Heart left ventricle (tissue), 16 donors: Measurements from ENCODE around the gene ABCB9. TPM values are rescaled to one million over a fixed set of nuclear protein-coding genes. Genes with fewer than 3 reads are reported as not detected.
"Not testable (repeated sequence)": the region's sequence is repeated elsewhere in the genome, so short reads cannot be mapped to it uniquely, and the experiment has no call there.

Source experiments
- ATAC-seq, 4 donors: fragments of 200-7000 bp; cut with Tn5 transposase; one replicate each; pipeline ENCODE4 v1.9.1; 2020 to 2022; ENCODE audit warnings: moderate library complexity in 4 of 4, mild to moderate bottlenecking in 3 of 4, moderate number of reproducible peaks in 1 of 4
- DNase-seq, 5 donors: peaks; one replicate each; pipeline ENCODE4 v3.0.0-alpha.2; 2020
- H3K27ac ChIP-seq, 12 donors: fragments of 200-600 bp; sonication (generic) in 4 of 12; one replicate each; pipeline versions ENCODE4 v1.5.0 to v1.8.0; 2016 to 2022; ENCODE audit warnings: mild to moderate bottlenecking in 2 of 12
- H3K27me3 ChIP-seq, 9 donors: fragments of 200-600 bp; sonication (generic) in 2 of 9; one replicate each; pipeline versions ENCODE4 v1.5.1 to v1.8.0; 2016 to 2022; ENCODE audit warnings: mild to moderate bottlenecking in 3 of 9
- H3K36me3 ChIP-seq, 9 donors: fragments of 200-600 bp; sonication (generic) in 2 of 9; one replicate each; pipeline versions ENCODE4 v1.5.0 to v1.8.0; 2018 to 2022; ENCODE audit warnings: mild to moderate bottlenecking in 2 of 9
- H3K4me1 ChIP-seq, 12 donors: fragments of 200-600 bp; sonication (generic) in 4 of 12; one replicate each; pipeline versions ENCODE4 v1.5.0 to v1.8.0; 2016 to 2022; ENCODE audit warnings: mild to moderate bottlenecking in 3 of 12
- H3K4me3 ChIP-seq, 12 donors: fragments of 200-600 bp; sonication (generic) in 4 of 12; one replicate each; pipeline versions ENCODE4 v1.5.0 to v1.8.0; 2017 to 2022; ENCODE audit warnings: mild to moderate bottlenecking in 9 of 12, moderate library complexity in 4 of 12
- H3K9me3 ChIP-seq, 12 donors: fragments of 200-600 bp; sonication (generic) in 4 of 12; one replicate each; pipeline versions ENCODE4 v1.5.0 to v1.8.0; 2016 to 2022; ENCODE audit warnings: mild to moderate bottlenecking in 1 of 12
- CTCF ChIP-seq, 12 donors: fragments of 200-600 bp; sonication (generic) in 4 of 12; IDR thresholded peaks; one replicate each; pipeline versions ENCODE4 v1.5.0 to v1.8.0; 2018 to 2022; ENCODE audit warnings: antibody characterized with exemption in 12 of 12, mild to moderate bottlenecking in 5 of 12
- POLR2A ChIP-seq, 2 donors: fragments of 450-650 bp; IDR thresholded peaks; one replicate each; pipeline ENCODE4 v1.6.1; 2017; ENCODE audit warnings: antibody characterized with exemption in 2 of 2, mild to moderate bottlenecking in 2 of 2, moderate library complexity in 2 of 2
- WGBS, 4 donors: extraction: QIAGEN DNeasy Blood & Tissue Kit in 2 of 4; methylation state at CpG; one replicate each; pipeline versions ENCODE4 v1.1.5 to v1.1.7; 2013 to 2018; 5-methylcytosine and 5-hydroxymethylcytosine counted together
- intact Hi-C, 10 donors: fragments of 100-400 bp; cut with DNase I; formaldehyde crosslinking; loops; one replicate each; pipeline versions ENCODE4 v1.11.1 to v1.14.2; 2022
- polyA plus RNA-seq, 2 donors: library from polyadenylated mRNA; stranded (reverse); fragments of 200-250 nt; gene quantifications; one replicate each; pipeline ENCODE4 v1.2.3, GENCODE V29; 2013
- total RNA-seq, 9 donors: library from RNA; depleted of rRNA in 2 of 9; stranded (reverse); fragments of >200 nt in 2 of 9; fragmentation: NEBNext Ultra II Directional in 3 of 9; extraction: Animal tissue kit (Norgen Biotek cat#: 25700) in 3 of 9; gene quantifications; one replicate each; pipeline versions ENCODE4 v1.1.0 to v1.2.4, GENCODE V29; 2016 to 2023
- donor health status: ischemic (EF 13 %, LVEDD 7.1; RV severe dilation, severe dysfunction).
- donor health status: healthy with polysubstance abuse.
- donor health status: DM: no; HTN: yes; CAD: no.
- donor health status: DM: no; HTN: no; CAD: no.
- donor health status: ischemic (EF 25% LVEDD 6.9; RV normal size, moderate dysfunction).
- donor health status: ischemic (EF 25% LVEDD 5.7; RV mildly dilated, moderate dysfunction).
- donor health status: healthy.
- donor health status: DM: yes; HTN: yes; CAD: no.
- donor health status: ischemic (EF 35%, LVEDD 5.7; RV mildly dilated, moderate dysfunction).
- donor health status: nonischemic (EF 11% LVEDD 7.7; RV severe dilation, severe dysfunction).
- donor health status: DM: yes; HTN: yes; CAD: no.
- donor health status: PGD.
- donor health status: ischemic (EF 29% LVEDD 5.4; RV normal size, mild dysfunction).
- donor health status: nonischemic (EF 23%, LVEDD 6.1; RV moderate dilation, normal function).

The ABCB9 gene
- total and polyA plus RNA-seq, 11 donors: 3.1 to 8.6 (median 4.6) TPM

DNA sequence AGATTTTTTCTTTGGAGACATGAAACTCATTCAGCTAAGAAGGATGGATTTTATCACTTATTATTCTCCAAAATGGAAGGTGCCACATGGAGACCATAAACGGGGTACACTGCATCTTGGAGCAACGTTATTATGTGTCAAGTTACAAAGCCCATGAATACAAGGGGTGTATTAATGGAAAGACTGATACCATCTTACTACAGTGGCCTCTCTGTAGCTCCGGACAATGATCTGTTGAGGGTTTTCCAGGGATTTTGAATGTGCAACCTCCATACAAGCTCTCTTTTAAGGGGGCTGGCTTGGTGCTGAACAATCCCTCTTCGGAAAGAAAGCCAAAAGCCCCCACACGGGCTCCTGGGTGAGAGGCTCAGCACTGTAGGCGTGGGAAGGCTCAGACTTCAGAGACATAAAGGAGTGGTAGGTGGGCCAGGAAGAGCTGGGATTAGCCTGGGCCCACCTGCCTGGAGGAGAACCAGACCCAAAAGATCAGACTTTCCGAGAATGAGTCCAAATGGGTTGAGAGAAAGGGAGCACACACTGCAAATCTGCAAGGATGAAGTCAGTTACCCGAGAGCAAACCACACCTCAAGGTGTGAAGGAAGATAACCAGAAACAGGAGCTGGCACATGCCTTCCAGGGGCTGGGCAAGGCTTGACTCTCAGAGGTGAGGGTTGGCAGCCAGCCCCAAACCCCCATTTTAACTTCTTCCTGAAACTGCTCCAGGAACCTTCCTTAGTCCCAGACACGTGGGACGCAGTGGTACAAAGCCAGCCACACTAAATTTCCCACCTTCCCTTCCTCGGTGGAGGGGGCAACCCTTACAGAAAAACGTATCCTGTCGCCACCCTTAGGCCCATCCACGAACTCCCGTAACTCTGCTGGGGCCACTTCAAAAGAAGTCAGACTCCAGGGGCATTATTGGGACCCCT is 71.8 kb downstream of the ABCB9 start:
- peaks cover 0 to 8% (median 0%) of the 10 kb centered on the region in 12 donors for H3K9me3 ChIP-seq
- intact Hi-C loops: loop anchor here in 3 of 10 donors (2.0 to 5.0 kb wide), 2 partner anchors 28 to 32 kb away; no protein-coding TSS in a partner anchor
- no peaks in the 10 kb centered on the region for H3K27me3 ChIP-seq
- DNase-seq: no peak
- TF ChIP-seq CTCF (IDR thresholded peaks at IDR 0.05) (peak in 4 of 12 donors; percentile 9 to 27 (median 16)), POLR2A (IDR thresholded peaks at IDR 0.05) (no peak)
- H3K27ac ChIP-seq: peak overlapping the region; percentile 14 to 93 (median 86)
- no peaks in the 10 kb centered on the region for H3K36me3 ChIP-seq
- WGBS, 4 donors: 11 to 16% (median 14%) methylated on average over 15 of the region's 15 CpGs
- H3K4me1 ChIP-seq: peaks cover 4 to 76% (median 56%) of the 10 kb centered on the region in 12 donors
- H3K4me3 ChIP-seq: peak overlapping the region; percentile 41 to 91 (median 82)
- ATAC-seq: peak; percentile 11 to 32 (median 17)

GRCh38 chr12:122893208-122894153 is 72.8 kb downstream of the ABCB9 start:
- H3K4me1 ChIP-seq: peaks cover 4 to 77% (median 66%) of the 10 kb centered on the region in 12 donors
- no peaks in the 10 kb centered on the region for H3K27me3 ChIP-seq
- intact Hi-C loops: loop anchor here in 1 of 10 donors (2.0 kb wide), 1 partner anchor 27 kb away; no protein-coding TSS in a partner anchor
- peak in 1 of 5 donors; percentile 45 for DNase-seq
- H3K9me3 ChIP-seq: peaks cover 0 to 8% (median 0%) of the 10 kb centered on the region in 12 donors
- no peaks in the 10 kb centered on the region for H3K36me3 ChIP-seq
- H3K27ac ChIP-seq: peak overlapping the region; percentile 14 to 93 (median 86)
- 66 to 82% (median 71%) methylated on average over 7 of the region's 7 CpGs for whole genome bisulfite sequencing, 4 donors
- TF ChIP-seq CTCF (IDR thresholded peaks at IDR 0.05) (no peak), POLR2A (IDR thresholded peaks at IDR 0.05) (no peak)
- peak overlapping the region in 9 of 12 donors; percentile 61 to 91 (median 83) for H3K4me3 ChIP-seq
- no peak for ATAC-seq

DNA sequence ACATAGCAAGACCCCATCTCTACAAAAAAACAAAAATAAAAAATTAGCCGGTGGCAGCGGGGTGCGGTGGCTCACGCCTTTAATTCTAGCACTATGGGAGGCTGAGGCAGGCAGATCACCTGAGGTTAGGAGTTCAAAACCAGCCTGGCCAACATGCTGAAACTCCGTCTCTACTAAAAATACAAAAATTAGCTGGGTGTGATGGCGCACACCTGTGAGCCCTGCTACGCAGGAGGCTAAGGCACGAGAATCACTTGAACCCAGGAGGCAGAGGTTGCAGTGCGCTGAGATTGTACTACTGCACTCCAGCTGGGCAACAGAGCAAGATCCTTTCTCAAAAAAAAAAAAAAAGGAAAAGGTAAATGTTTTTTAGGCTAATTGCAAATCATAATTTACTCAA is 73.5 kb downstream of the ABCB9 start:
- H3K36me3 ChIP-seq, H3K9me3 ChIP-seq, ATAC-seq, intact Hi-C loops, H3K27me3 ChIP-seq, DNase-seq: not testable (repeated sequence)
- Histone ChIP-seq H3K4me3 (peak overlapping the region in 2 of 12 donors; percentile 23 to 30), H3K27ac (peak overlapping the region in 10 of 12 donors; percentile 59 to 93 (median 85)), H3K4me1 (peaks cover 4 to 78% (median 73%) of the 10 kb centered on the region in 12 donors)
- WGBS, 4 donors: 95 to 96% (median 96%) methylated on average over 9 of the region's 9 CpGs
